Sigmoid colon (tissue), 4 donors: Measurements from ENCODE around the gene CDKN1C.

Experiments used
- CTCF ChIP-seq, 4 experiments: fragments of 450-650 bp in 3 of 4; fragments of 200-600 bp in 1 of 4; IDR thresholded peaks; one replicate each; pipeline ENCODE4 v1.5.1; 2016 to 2019; ENCODE audit warnings: antibody characterized with exemption in 4 of 4, mild to moderate bottlenecking in 3 of 4, moderate library complexity in 2 of 4
- POLR2A ChIP-seq, 2 donors: fragments of 450-650 bp; IDR thresholded peaks; one replicate each; pipeline ENCODE4 v1.6.1; 2016; ENCODE audit warnings: antibody characterized with exemption in 2 of 2, mild to moderate bottlenecking in 2 of 2, moderate library complexity in 2 of 2
- POLR2AphosphoS5 ChIP-seq, 4 donors: sonication (generic); formaldehyde crosslinking; IDR thresholded peaks; one replicate each; pipeline ENCODE4 v1.6.1; 2017; ENCODE audit warnings: antibody characterized with exemption in 4 of 4

GRCh38 chr11:2882396-2883110 lies 3.0 kb downstream of the CDKN1C start:
- TF ChIP-seq CTCF (IDR thresholded peaks at IDR 0.05) = no peak
- no peak for TF ChIP-seq POLR2A (IDR thresholded peaks at IDR 0.05)
- TF ChIP-seq POLR2AphosphoS5 (IDR thresholded peaks at IDR 0.05) = no peak
